GM21367 (cell line): ENCODE measurements around the gene ECT2.
"Not testable (repeated sequence)": the region's sequence is repeated elsewhere in the genome, so short reads cannot be mapped to it uniquely, and the experiment has no call there.

Source experiments
- ATAC-seq: cut with Tn5 transposase; IDR thresholded peaks from one replicate; pipeline ENCODE4 v1.9.1; 2021; ENCODE audit not compliant: unreplicated experiment

Gene ECT2

GRCh38 chr3:172750368-172751174 is at the start of gene ECT2:
ECT2 (plus strand) TSS chr3:172750726; CDS start chr3:172754531, 3,805 bp downstream.
- ATAC-seq: peak; percentile 97

- ATAC-seq: no peak
Observed at GRCh38 chr3:172700936-172701455, 49.5 kb upstream of the ECT2 start.

- ATAC-seq: no peak
Observed at GRCh38 chr3:172701751-172702150, 48.8 kb upstream of the ECT2 start.

GRCh38 chr3:172702256-172702655 is 48.3 kb upstream of the ECT2 start:
- no peak for ATAC-seq

GRCh38 chr3:172702731-172703130 is 47.8 kb upstream of the ECT2 start:
- ATAC-seq: not testable (repeated sequence)

- ATAC-seq: no peak
Observed at GRCh38 chr3:172704001-172704400, 46.5 kb upstream of the ECT2 start.

GRCh38 chr3:172705170-172705569 is 45.4 kb upstream of the ECT2 start:
- ATAC-seq: no peak

- ATAC-seq: no peak
Observed at GRCh38 chr3:172707030-172707429, 43.5 kb upstream of the ECT2 start.

- no peak for ATAC-seq
Observed at GRCh38 chr3:172707967-172708366, 42.6 kb upstream of the ECT2 start.

GRCh38 chr3:172708921-172709773 is 41.4 kb upstream of the ECT2 start:
- no peak for ATAC-seq

GRCh38 chr3:172709774-172710663 is 40.5 kb upstream of the ECT2 start:
- ATAC-seq: peak; percentile 1

- ATAC-seq: peak; percentile 100
Observed at GRCh38 chr3:172710664-172711453, 39.7 kb upstream of the ECT2 start, which contains the start of gene NCEH1. NCEH1 (minus strand) TSS chr3:172711067; CDS start chr3:172710984, 83 bp downstream.

- peak; percentile 3 for ATAC-seq
Observed at GRCh38 chr3:172711454-172711795, 39.1 kb upstream of the ECT2 start.

GRCh38 chr3:172713316-172713715 is 37.2 kb upstream of the ECT2 start:
- ATAC-seq: no peak

- no peak for ATAC-seq
Observed at GRCh38 chr3:172716476-172716875, 34.0 kb upstream of the ECT2 start.

- no peak for ATAC-seq
Observed at GRCh38 chr3:172717493-172718088, 32.9 kb upstream of the ECT2 start.

- not testable (repeated sequence) for ATAC-seq
Observed at GRCh38 chr3:172722536-172723040, 27.9 kb upstream of the ECT2 start.

GRCh38 chr3:172726380-172726779 is 24.1 kb upstream of the ECT2 start:
- ATAC-seq: no peak

GRCh38 chr3:172735014-172735413 is 15.5 kb upstream of the ECT2 start:
- ATAC-seq: no peak
